Transverse colon (tissue), 4 donors: ENCODE data around the gene AUH. TPM values are rescaled to one million over a fixed set of nuclear protein-coding genes. Genes with fewer than 3 reads are reported as not detected.

ENCODE experiments used
- DNase-seq: peaks from one replicate; pipeline ENCODE4 v3.0.0-alpha.2; 2019
- H3K27ac ChIP-seq, 4 donors: fragments of 200-600 bp; sonication (generic); 2 replicates each; pipeline ENCODE4 v1.5.1; 2016 to 2018; ENCODE audit warnings: inconsistent platforms in 4 of 4
- H3K27me3 ChIP-seq: fragments of 200-600 bp; sonication (generic); 2 replicates; pipeline ENCODE4 v1.5.1; 2017; ENCODE audit warnings: inconsistent platforms
- H3K36me3 ChIP-seq, 4 donors: fragments of 200-600 bp; sonication (generic); 2 replicates each; pipeline ENCODE4 v1.5.1; 2017 to 2019; ENCODE audit warnings: inconsistent platforms in 4 of 4
- H3K4me1 ChIP-seq, 4 donors: fragments of 200-600 bp; sonication (generic); 2 replicates each; pipeline ENCODE4 v1.5.1; 2017 to 2020; ENCODE audit warnings: inconsistent platforms in 4 of 4
- H3K4me3 ChIP-seq, 4 donors: fragments of 200-600 bp; sonication (generic); 1 replicate in 1 of 4; 2 replicates in 3 of 4; pipeline versions ENCODE4 v1.5.1 to v1.6.1; 2017 to 2019; ENCODE audit warnings: inconsistent platforms in 4 of 4
- H3K9me3 ChIP-seq, 2 donors: fragments of 200-600 bp; sonication (generic); 2 replicates each; pipeline ENCODE4 v1.5.1; 2017 to 2019; ENCODE audit warnings: inconsistent platforms in 2 of 2
- CTCF ChIP-seq, 5 experiments: fragments of 200-600 bp in 3 of 5; fragments of 450-650 bp in 2 of 5; sonication (generic) in 3 of 5; IDR thresholded peaks; 1 replicate in 2 of 5; 2 replicates in 3 of 5; pipeline ENCODE4 v1.5.1; 2016 to 2017; ENCODE audit warnings: antibody characterized with exemption in 5 of 5, inconsistent platforms in 3 of 5, mild to moderate bottlenecking in 2 of 5, moderate library complexity in 1 of 5
- EP300 ChIP-seq: sonication (generic); formaldehyde crosslinking; IDR thresholded peaks from one replicate; pipeline ENCODE4 v1.6.1; 2017; ENCODE audit warnings: antibody characterized with exemption, low read depth
- POLR2A ChIP-seq: fragments of 450-650 bp; IDR thresholded peaks from one replicate; pipeline ENCODE4 v1.6.1; 2016; ENCODE audit warnings: antibody characterized with exemption, mild to moderate bottlenecking, moderate library complexity
- POLR2AphosphoS5 ChIP-seq, 3 donors: sonication (generic); formaldehyde crosslinking; IDR thresholded peaks; one replicate each; pipeline ENCODE4 v1.6.1; 2016; ENCODE audit warnings: antibody characterized with exemption in 3 of 3
- WGBS, 2 donors: methylation state at CpG; one replicate each; pipeline ENCODE4 v1.1.5; 2018; ENCODE audit warnings: low coverage in 1 of 2; 5-methylcytosine and 5-hydroxymethylcytosine counted together
- in situ Hi-C, 4 donors: fragments of 200-750 bp; cut with MboI; loops; one replicate each; pipeline versions ENCODE4 v1.15.0 to v1.15.1; 2017; ENCODE audit warnings: low sequenced_read_pairs in 3 of 4, low pct_ligation_motif_present in 1 of 4, low pct_unique_long_range_greater_than_20kb in 1 of 4
- intact Hi-C: fragments of 100-400 bp; cut with DNase I; formaldehyde crosslinking; loops from one replicate; pipeline ENCODE4 v1.15.1; 2023; ENCODE audit warnings: low total_unique reads
- total RNA-seq, 4 donors: library from RNA; depleted of rRNA; stranded (reverse); fragments of >200 nt; gene quantifications; one replicate each; pipeline ENCODE4 v1.1.0, GENCODE V29; 2016

AUH gene
- total RNA-seq, 4 donors from 2014 or later: 55.0 to 136 (median 83.8) TPM

GRCh38 chr9:91207729-91208418 lies 153.8 kb downstream of the AUH start:
- WGBS, 2 donors: 9 to 10% methylated on average over 6 to 8 of the region's 8 CpGs
- no peaks in the 10 kb centered on the region for H3K36me3 ChIP-seq
- no peaks in the 10 kb centered on the region for H3K27me3 ChIP-seq
- in situ Hi-C loops (no loop called here), intact Hi-C loops (no loop called here)
- TF ChIP-seq POLR2AphosphoS5 (IDR thresholded peaks at IDR 0.05) (peak in 2 of 3 donors; percentile 44 to 59), EP300 (peak; percentile 11), POLR2A (no peak)
- peaks cover 0 to 2% of the 10 kb centered on the region in 2 donors for H3K9me3 ChIP-seq
- peaks cover 14 to 31% (median 21%) of the 10 kb centered on the region in 4 donors for H3K4me1 ChIP-seq
- DNase-seq: no peak
- H3K27ac ChIP-seq: peak overlapping the region; percentile 60 to 76 (median 74)
- no peak overlapping the region for H3K4me3 ChIP-seq

GRCh38 chr9:91207397-91207728 lies 154.4 kb downstream of the AUH start:
- H3K4me3 ChIP-seq: no peak overlapping the region
- intact Hi-C loops (no loop called here), in situ Hi-C loops (no loop called here)
- no peak for DNase-seq
- H3K27me3 ChIP-seq: no peaks in the 10 kb centered on the region
- peaks cover 0 to 3% of the 10 kb centered on the region in 2 donors for H3K9me3 ChIP-seq
- no peaks in the 10 kb centered on the region for H3K36me3 ChIP-seq
- peak overlapping the region; percentile 60 to 76 (median 74) for H3K27ac ChIP-seq
- 84 to 88% methylated on average over 7 to 9 of the region's 9 CpGs for WGBS, 2 donors
- peaks cover 9 to 26% (median 17%) of the 10 kb centered on the region in 4 donors for H3K4me1 ChIP-seq
- TF ChIP-seq EP300 (no peak), POLR2AphosphoS5 (IDR thresholded peaks at IDR 0.05) (no peak), POLR2A (no peak), CTCF (IDR thresholded peaks at IDR 0.05) (no peak)

GRCh38 chr9:91206806-91207205 lies 154.9 kb downstream of the AUH start:
- in situ Hi-C loops (no loop called here), intact Hi-C loops (no loop called here)
- Histone ChIP-seq H3K4me1 (peaks cover 7 to 22% (median 13%) of the 10 kb centered on the region in 4 donors), H3K9me3 (peaks cover 0 to 3% of the 10 kb centered on the region in 2 donors), H3K27me3 (no peaks in the 10 kb centered on the region), H3K36me3 (no peaks in the 10 kb centered on the region), H3K4me3 (no peak overlapping the region), H3K27ac (peak overlapping the region in 3 of 4 donors; percentile 72 to 76 (median 75))
- WGBS, 2 donors: 92 to 100% methylated on average over 1 of the region's 1 CpG
- no peak for DNase-seq
- TF ChIP-seq POLR2A (no peak), EP300 (no peak), CTCF (IDR thresholded peaks at IDR 0.05) (no peak), POLR2AphosphoS5 (IDR thresholded peaks at IDR 0.05) (no peak)

- Histone ChIP-seq H3K4me1 (peaks cover 7 to 36% (median 16%) of the 10 kb centered on the region in 4 donors), H3K36me3 (no peaks in the 10 kb centered on the region), H3K4me3 (no peak overlapping the region), H3K27ac (no peak overlapping the region), H3K27me3 (no peaks in the 10 kb centered on the region), H3K9me3 (peaks cover 0 to 10% of the 10 kb centered on the region in 2 donors)
- intact Hi-C loops (no loop called here), in situ Hi-C loops (no loop called here)
- DNase-seq: no peak
- TF ChIP-seq POLR2AphosphoS5 (IDR thresholded peaks at IDR 0.05) (no peak), CTCF (IDR thresholded peaks at IDR 0.05) (no peak), EP300 (no peak), POLR2A (no peak)
Measured at GRCh38 chr9:91202736-91203283, 158.9 kb downstream of the AUH start.
